ENCODE measurements around the gene KRTAP21-3.
"Not testable (repeated sequence)": the region's sequence is repeated elsewhere in the genome, so short reads cannot be mapped to it uniquely, and the experiment has no call there.

The KRTAP21-3 gene, protein sequence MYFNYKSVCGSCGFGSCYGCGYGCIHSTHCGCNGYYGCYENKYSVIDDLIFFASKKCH
- total RNA-seq, result 0 to 0.07 (median 0) reads per million in 18 experiments

- no peak for DNase-seq
These were observed at the start of gene KRTAP21-3 for GRCh38 chr21:30718239-30718909. Gene KRTAP21-3 (minus strand): TSS chr21:30718777. CDS start chr21:30718759, 18 bp downstream.

GRCh38 chr21:30760776-30761175 is 42.2 kb upstream of the KRTAP21-3 start:
- no peak for DNase-seq

DNA sequence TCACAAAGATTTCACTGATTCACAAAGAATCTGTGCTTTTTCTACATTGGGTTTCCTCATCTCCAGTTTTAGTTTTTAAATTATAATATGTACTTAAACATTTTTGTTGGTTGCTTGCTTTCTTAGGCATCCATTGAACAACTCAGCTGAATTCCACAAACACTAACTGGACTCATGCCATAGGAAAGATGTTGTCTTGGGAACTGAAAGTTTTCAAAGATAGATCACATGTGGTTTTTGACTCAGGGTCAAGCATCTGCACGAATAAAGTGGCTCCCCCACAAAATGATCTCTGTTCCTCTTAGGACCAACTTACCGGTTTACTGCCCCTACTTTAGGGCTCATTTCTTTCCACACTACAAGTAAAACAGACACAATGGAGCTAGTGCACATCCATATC is 39.7 kb upstream of the KRTAP21-3 start:
- no peak for DNase-seq

- not testable (repeated sequence) for DNase-seq
These were observed 36.8 kb upstream of the KRTAP21-3 start, which contains the start of gene KRTAP21-1 for GRCh38 chr21:30755328-30755727. Gene KRTAP21-1 (minus strand): TSS chr21:30755428. CDS start chr21:30755378, 50 bp downstream.

DNA sequence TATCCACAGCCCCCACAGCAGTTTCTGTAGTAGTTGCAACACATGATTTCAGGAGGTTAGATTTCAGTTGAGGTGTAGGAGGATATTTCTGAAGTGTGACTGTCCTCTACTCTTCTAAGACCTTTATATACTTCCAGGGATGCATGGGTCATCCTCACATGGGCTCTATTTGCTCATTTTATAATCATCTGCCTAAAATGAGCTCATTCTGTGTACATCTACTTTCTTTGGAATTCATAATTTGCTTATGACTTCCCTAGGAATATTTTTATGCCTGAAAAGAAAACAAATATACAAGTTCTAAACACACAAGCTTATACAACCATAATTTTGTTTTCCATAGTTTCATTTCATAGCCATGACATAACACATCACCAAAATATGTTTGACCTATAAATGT is 28.6 kb upstream of the KRTAP21-3 start, which contains the start of gene KRTAP21-2:
KRTAP21-2 (minus strand) TSS at position 101 of the 400 bp plus-strand sequence; CDS start at position 44, 57 bp downstream.
- no peak for DNase-seq

DNA sequence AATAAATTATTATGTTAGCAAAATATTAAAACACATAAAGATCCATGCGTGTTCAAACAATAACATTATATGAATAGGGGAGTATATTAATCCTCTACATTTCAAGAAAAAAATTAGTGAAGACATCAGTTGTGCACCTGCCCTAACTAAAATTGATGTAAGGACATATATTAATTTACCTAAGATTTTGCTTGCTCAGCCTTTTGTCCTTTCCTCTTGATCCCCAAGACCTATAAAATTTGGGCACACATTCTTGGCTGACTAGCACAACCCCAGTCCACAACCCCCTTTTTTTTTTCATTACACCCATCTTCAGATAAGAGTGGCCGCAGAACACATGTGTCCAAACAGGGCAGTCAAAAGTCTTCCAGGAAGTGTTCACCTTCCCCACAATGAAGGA is 21.9 kb upstream of the KRTAP21-3 start:
- no peak for DNase-seq

DNA sequence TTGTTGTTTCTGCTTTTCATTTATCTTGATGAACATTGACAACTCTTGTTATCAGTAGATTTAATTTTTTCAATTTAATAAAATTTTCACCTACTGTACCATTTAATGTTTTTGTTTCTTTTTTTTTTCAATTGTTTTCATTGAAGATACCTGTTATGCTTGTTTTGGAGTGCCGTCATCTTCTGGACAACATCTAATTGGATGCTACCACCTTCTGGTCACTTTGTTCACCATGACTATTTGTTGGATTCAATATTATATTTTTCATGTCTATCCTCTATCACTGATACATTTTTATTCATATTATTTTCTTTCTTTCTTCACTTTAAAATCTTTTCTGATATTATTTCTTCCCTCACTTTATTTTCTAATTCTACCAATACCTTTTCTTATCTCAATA is 14.4 kb upstream of the KRTAP21-3 start:
- DNase-seq, result no peak

- DNase-seq, result no peak
These were observed 8.1 kb upstream of the KRTAP21-3 start for GRCh38 chr21:30726726-30727125.

GRCh38 chr21:30719401-30719800 is 824 bp upstream of the KRTAP21-3 start:
- no peak for DNase-seq

- no peak for DNase-seq
These were observed 1.5 kb downstream of the KRTAP21-3 start for GRCh38 chr21:30717105-30717504.

GRCh38 chr21:30714946-30715345 is 3.6 kb downstream of the KRTAP21-3 start:
- DNase-seq, result no peak

DNA sequence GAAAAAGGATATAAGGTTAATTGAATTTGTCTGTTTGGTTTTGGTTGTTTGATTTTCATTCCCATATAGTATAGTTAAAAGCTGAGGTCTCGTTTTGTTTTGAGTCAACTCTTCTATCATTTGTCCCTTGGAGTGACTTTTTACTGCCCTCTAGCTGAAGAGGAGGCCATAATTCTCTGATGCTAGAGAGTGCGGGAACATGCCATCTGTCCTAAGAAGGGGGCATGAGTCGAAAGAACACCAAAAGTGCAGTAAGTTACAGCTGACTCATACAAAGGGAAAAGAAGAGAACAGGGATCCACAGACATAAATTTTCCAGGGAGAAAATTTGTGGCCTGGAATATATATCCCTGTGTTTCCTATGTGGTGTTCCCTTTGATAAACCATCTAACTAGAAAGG is 4.1 kb downstream of the KRTAP21-3 start:
- no peak for DNase-seq

DNA sequence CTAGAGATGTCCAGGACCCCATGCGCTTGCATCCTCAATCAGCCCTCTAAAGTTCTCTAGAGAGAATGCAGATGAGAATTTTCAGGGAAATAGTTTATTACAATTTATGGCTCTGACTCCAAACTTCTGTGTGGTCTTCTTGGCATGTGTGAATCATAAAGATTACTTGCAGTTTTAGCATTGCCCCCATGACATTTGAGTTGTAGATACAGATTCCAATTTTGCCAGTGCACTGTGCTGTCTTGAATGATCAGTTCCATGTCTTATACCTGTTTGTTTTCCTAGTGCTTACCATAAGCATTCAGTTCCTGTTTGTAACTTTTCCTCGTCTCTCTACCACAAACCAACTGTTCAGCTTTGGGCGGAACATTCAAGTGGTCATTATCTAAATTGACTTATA is 4.8 kb downstream of the KRTAP21-3 start:
- no peak for DNase-seq

DNA sequence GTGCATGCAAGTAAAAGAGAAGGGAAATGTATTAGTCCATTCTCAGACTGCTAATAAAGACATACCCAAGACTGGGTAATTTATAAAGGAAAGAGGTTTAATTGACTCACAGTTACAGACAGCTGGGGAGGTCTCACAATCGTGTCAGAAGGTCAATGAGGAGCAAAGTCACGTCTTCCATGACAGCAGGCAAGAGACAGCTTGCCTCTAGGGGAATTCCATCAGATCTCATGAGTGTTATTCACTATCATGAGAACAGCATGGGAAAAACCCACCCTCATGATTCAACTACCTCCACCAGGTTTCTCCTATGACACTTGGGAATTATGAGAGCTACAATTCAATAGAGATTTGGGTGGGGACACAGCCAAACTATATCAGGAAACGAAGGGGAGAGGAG is 8.1 kb downstream of the KRTAP21-3 start:
- DNase-seq, result no peak

DNA sequence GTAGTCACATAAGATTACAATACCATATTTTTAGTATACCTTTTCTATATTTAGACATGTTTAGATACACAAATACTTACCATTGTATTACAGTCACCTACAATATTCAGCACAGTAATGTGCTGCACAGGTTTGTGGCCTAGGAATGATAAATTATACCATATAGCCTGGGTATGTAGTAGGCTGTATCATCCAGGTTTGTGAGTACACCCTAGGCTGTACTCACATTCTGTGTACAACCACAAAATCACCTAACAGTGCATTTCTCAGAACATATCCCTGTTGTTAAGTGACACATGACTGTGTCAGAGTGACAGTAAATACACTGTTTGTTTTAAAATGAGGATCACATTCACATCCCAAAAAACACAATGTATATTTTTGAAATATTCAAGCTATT is 11.2 kb downstream of the KRTAP21-3 start:
- no peak for DNase-seq

DNA sequence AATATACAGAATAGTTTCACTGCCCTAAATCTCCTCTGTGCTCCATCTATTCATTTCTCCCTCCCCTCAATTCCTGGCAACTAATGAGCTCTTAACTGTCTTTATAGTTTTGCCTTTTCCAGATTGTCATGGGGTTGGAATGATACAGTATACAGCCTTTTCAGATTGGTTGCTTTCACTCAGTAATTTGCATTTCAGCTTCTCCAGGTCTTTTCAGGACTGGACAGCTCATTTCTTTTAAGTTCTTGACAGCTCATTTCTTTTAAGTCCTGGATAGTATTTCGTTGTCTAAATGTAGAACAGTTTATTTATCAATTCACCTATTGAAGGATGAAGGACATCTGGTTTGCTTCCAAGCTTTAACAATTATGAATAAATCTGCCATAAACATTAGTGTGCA is 22.6 kb downstream of the KRTAP21-3 start:
- DNase-seq, result no peak

DNA sequence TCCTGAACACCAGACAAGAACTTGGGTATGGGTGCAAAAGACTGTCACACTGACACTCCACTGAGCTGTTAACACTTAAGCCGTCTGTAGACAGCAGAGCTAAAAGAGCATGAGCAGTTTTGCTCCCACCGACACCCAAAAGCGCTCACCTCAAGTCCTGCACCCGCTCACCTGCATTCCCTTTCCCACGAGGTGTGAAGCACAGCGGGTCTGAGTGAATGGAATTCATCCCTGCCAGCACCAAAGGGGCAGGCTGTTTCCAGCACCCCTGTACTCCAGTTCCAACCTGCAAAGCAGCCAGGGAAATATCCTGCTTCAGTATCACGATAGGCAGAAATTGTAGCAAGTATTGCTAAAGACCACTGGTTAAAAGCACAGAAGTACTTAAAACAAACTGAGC is 28.8 kb downstream of the KRTAP21-3 start:
- DNase-seq, result no peak

GRCh38 chr21:30684506-30684905 is 34.1 kb downstream of the KRTAP21-3 start:
- DNase-seq, result no peak

DNA sequence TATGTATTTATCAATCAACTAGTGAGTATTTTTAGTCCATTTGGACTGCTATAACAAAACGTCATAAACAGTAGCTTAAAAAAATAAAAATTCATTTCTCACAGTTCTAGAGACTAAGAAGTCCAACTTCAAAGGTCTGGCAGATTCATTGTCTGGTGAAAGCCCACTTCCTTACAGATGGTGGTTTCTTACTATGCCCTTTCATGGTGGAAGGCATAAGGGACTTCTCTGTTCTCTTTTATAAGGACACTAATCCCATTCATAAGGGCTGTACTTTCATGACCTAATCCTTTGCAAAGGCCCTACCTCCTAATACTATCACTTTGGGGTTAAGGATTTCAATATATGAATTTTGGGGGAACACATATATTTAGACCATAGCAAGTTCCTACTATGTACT is 38.0 kb downstream of the KRTAP21-3 start:
- no peak for DNase-seq

GRCh38 chr21:30676737-30677136 is 41.8 kb downstream of the KRTAP21-3 start:
- DNase-seq, result no peak

DNA sequence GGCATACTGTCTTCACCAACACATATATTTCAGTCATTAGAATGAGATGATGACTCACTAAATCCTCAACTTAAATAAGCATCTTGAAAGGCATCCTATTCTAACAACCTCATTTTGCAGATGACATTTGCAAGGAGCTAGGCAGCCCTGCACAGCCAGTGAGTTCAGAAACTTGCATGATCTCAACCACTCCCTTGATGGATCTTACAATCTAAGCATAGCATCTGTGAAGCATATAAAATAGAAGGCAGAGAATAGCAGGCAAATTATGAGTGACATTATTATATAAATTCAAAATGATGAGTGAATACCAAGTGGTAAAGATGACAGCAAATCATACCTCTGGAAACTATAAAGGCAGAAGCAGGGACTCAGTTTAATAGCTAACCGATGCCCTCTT is 44.3 kb downstream of the KRTAP21-3 start:
- no peak for DNase-seq

DNA sequence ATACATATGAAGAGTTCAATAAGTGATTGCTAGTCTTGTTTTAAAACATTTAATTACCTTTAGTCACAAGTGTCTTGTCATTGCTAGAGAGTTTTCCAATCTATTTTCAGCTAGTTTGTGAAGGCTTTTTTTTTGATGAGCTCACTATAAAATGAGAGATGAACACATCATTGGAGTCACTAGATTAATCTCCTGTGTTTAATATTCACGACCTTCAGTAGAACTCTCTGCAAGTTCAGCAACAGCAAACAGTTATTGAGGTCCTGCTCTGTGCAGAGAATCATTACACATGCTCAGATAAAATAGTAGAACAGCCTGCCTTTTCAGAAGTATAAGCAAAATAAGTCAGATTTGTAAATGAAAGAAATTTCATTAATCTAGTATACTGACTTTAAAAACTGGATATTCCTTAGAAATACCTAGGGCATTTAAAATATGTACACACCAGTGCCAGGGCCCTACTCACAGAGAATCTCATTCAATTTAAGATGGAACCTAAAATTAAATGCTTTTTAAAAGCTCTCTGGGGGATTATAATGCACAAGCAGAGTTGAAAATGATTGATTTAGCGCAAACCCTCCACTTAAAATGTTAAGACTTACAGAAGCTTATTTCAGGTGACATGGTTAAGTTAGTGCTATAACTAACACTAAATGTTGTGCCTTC is 45.5 kb downstream of the KRTAP21-3 start:
- DNase-seq, result no peak

DNA sequence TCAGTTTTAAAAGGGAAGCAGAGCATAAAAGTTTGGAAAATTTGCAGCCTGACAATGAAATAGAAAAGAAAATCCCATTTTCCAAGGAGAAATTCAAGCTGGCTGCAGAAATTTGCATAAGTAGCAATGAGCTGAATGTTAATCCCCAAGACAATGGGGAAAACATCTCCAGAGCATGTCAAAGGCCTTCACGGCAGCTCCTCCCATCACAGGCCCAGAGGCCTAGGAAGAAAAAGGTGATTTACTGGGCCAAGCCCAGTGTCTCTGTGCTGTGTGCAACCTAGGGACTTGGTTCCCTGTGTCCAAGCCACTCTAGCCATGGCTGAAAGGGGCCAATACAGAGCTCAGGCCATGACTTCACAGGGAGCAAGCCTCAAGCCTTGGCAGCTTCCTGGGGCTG is 49.8 kb downstream of the KRTAP21-3 start:
- no peak for DNase-seq
